ENCODE results near the gene RYR2. TPM values are rescaled to one million over a fixed set of nuclear protein-coding genes. Genes with fewer than 3 reads are reported as not detected.

Gene RYR2
- total and polyA plus RNA-seq, 9 of the 15 experiments (the other 6 are each of a cell fraction or from before 2014, with no cell fraction given) = 0.03 to 0.42 (median 0.14) TPM

DNA sequence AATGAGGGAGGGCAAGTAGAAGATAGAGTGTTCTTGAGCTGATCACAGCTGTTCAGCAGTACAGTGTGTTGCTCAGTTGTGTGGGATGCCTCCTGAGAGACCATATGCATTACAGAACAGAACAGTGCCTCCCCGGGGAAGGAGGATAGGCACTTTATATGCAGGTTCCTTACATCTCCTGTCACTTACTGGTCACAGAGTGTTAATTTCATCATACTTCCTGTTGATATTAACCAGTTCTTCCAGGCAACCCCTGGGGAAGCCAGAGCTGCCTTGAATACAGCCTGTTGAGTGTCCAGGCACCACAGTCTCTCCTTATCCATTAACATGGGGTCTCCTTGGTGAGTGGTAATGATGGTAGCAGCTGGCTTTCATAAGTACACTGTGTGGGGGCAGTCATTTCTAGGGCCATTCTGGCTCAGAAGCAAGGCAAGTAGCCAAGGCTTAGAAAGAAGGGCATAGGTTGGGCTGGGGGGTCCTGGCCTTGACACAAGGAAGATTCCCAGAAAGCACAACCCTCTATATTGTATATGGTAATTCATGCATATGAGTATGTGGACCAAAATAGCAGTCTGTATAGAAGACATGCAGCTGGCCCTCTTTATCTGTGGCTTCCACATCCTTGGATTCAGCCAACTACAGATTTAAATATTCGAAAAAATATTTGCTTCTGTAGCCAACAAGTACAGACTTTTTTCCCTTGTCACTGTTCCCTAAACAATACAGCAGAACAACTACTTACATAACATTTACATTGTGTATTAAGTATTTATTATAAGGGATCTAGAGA is 706.4 kb downstream of the RYR2 start (continued):
- TF ChIP-seq ZBTB11 (CRISPR knock-in tag; IDR thresholded peaks at IDR 0.05) (no peak), BCL6 (CRISPR knock-in tag; IDR thresholded peaks at IDR 0.05) (no peak), PTBP1 (IDR thresholded peaks at IDR 0.05; ENCODE audit: low read depth, low read length) (no peak), HIVEP1 (CRISPR knock-in tag; IDR thresholded peaks at IDR 0.05) (no peak), SIN3A (IDR thresholded peaks at IDR 0.05; ENCODE audit: borderline replicate concordance in 2 of 2, control insufficient read depth in 1 of 2, low read depth in 2 of 2, low read length in 2 of 2) (no peak), CEBPG (CRISPR knock-in tag; IDR thresholded peaks at IDR 0.05) (no peak), CEBPG (tag; conservative IDR thresholded peaks at IDR 0.05 in 1 of 2, IDR thresholded peaks at IDR 0.05 in 1 of 2) (no peak), ATF4 (CRISPR knock-in tag; IDR thresholded peaks at IDR 0.05) (no peak), CUX1 (CRISPR knock-in tag; IDR thresholded peaks at IDR 0.05) (no peak), ZNF3 (CRISPR knock-in tag; IDR thresholded peaks at IDR 0.05) (no peak), PML (IDR thresholded peaks at IDR 0.05; ENCODE audit: low read length) (no peak)
- TF ChIP-seq, protein P1, sequence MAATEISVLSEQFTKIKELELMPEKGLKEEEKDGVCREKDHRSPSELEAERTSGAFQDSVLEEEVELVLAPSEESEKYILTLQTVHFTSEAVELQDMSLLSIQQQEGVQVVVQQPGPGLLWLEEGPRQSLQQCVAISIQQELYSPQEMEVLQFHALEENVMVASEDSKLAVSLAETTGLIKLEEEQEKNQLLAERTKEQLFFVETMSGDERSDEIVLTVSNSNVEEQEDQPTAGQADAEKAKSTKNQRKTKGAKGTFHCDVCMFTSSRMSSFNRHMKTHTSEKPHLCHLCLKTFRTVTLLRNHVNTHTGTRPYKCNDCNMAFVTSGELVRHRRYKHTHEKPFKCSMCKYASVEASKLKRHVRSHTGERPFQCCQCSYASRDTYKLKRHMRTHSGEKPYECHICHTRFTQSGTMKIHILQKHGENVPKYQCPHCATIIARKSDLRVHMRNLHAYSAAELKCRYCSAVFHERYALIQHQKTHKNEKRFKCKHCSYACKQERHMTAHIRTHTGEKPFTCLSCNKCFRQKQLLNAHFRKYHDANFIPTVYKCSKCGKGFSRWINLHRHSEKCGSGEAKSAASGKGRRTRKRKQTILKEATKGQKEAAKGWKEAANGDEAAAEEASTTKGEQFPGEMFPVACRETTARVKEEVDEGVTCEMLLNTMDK (IDR thresholded peaks at IDR 0.05; ENCODE audit: borderline replicate concordance, insufficient read depth, low read depth, low read length, poor library complexity, severe bottlenecking) = no peak
